GM12878 (cell line): Measurements from ENCODE around the gene SRP68.

ENCODE experiments used
- ATF2 ChIP-seq: IDR thresholded peaks from 2 replicates; pipeline ENCODE4 v1.6.1; 2012; ENCODE audit warnings: low read length, inconsistent platforms
- CTCF ChIP-seq, 3 experiments: IDR thresholded peaks in 2 of 3; conservative IDR thresholded peaks in 1 of 3; 2 replicates each; pipeline ENCODE4 v1.5.1; 2011; ENCODE audit warnings: low read depth in 3 of 3, low read length in 3 of 3, mild to moderate bottlenecking in 3 of 3, control low read depth in 2 of 3, moderate library complexity in 2 of 3, inconsistent platforms in 1 of 3, mixed read lengths in 1 of 3; ENCODE audit not compliant: control insufficient read depth in 2 of 3, insufficient read depth in 1 of 3; ENCODE audit errors: extremely low read depth in 1 of 3
- YY1 ChIP-seq: IDR thresholded peaks from 2 replicates; pipeline ENCODE4 v1.6.1; 2011; ENCODE audit warnings: low read depth, mild to moderate bottlenecking, low read length

- no peak for TF ChIP-seq ATF2
- TF ChIP-seq CTCF (IDR thresholded peaks at IDR 0.05 in 2 of 3, conservative IDR thresholded peaks at IDR 0.05 in 1 of 3; ENCODE audit: control insufficient read depth in 2 of 3, extremely low read depth in 1 of 3, insufficient read depth in 1 of 3, low read depth in 3 of 3, low read length in 3 of 3), result no peak
- TF ChIP-seq YY1, result no peak
Measured at GRCh38 chr17:76024353-76024752, 48.0 kb downstream of the SRP68 start.
